Measurements from ENCODE around the gene CACNG4. TPM values are rescaled to one million over a fixed set of nuclear protein-coding genes. Genes with fewer than 3 reads are reported as not detected.

Gene CACNG4
- total and polyA plus RNA-seq, 4 donors, result not detected

GRCh38 chr17:66964930-66965800 is 658 bp downstream of the CACNG4 start:
- DNase-seq, result no peak
- intact Hi-C loops (cut with DNase I), result no loop called here
- H3K4me3 ChIP-seq (ENCODE audit: low read length in 2 of 2), result peak overlapping the region; percentile 56 to 59
- H3K27ac ChIP-seq (ENCODE audit: low read depth in 1 of 2, low read length in 2 of 2), result no peak overlapping the region
- ATAC-seq (ENCODE audit: low FRiP score), result peak; percentile 45
- H3K27me3 ChIP-seq (ENCODE audit: control insufficient read depth in 1 of 2, insufficient read depth in 2 of 2, low read length in 1 of 2), result no peaks in the 10 kb centered on the region
- no peaks in the 10 kb centered on the region for H3K36me3 ChIP-seq (ENCODE audit: control insufficient read depth in 1 of 2, insufficient read depth in 2 of 2, low read length in 1 of 2)
- no peaks in the 10 kb centered on the region for H3K4me1 ChIP-seq (ENCODE audit: control insufficient read depth in 1 of 2, insufficient read depth in 2 of 2, low read length in 2 of 2)
- WGBS, 2 donors, result 1% methylated on average over 47 to 92 of the region's 92 CpGs
- no peaks in the 10 kb centered on the region for H3K9me3 ChIP-seq (ENCODE audit: control insufficient read depth, low read length)

DNA sequence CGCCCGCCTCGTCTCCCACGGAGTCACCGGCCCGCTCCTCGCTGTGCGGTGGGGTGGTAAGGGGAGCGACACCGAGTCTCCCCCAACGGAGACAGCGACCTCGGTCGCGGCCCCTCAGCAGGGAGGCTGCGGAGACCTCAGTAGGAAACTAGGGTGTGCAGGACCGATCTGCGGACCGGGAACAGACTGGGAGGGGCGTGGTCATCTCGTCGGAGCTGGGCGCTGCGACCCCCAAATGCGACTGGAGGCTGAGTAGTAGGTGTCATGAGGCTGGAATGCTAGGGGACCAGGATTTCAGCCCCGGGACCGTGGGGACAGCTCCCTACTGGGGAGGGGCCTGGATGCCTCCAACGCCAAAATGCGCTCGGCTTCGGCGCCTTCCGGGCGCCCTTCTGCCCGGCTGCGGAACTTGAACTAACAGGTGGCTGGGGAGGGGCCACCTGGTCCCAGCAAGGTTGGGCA is 1.3 kb downstream of the CACNG4 start:
- intact Hi-C loops (cut with DNase I), result no loop called here
- H3K9me3 ChIP-seq (ENCODE audit: control insufficient read depth, low read length), result no peaks in the 10 kb centered on the region
- no peaks in the 10 kb centered on the region for H3K36me3 ChIP-seq (ENCODE audit: control insufficient read depth in 1 of 2, insufficient read depth in 2 of 2, low read length in 1 of 2)
- H3K27me3 ChIP-seq (ENCODE audit: control insufficient read depth in 1 of 2, insufficient read depth in 2 of 2, low read length in 1 of 2), result no peaks in the 10 kb centered on the region
- ATAC-seq (ENCODE audit: low FRiP score) (no peak), DNase-seq (no peak)
- H3K27ac ChIP-seq (ENCODE audit: low read depth in 1 of 2, low read length in 2 of 2), result no peak overlapping the region
- no peaks in the 10 kb centered on the region for H3K4me1 ChIP-seq (ENCODE audit: control insufficient read depth in 1 of 2, insufficient read depth in 2 of 2, low read length in 2 of 2)
- WGBS, 2 donors, result 1 to 3% methylated on average over 36 of the region's 36 CpGs
- H3K4me3 ChIP-seq (ENCODE audit: low read length in 2 of 2), result peak overlapping the region; percentile 56 to 59

DNA sequence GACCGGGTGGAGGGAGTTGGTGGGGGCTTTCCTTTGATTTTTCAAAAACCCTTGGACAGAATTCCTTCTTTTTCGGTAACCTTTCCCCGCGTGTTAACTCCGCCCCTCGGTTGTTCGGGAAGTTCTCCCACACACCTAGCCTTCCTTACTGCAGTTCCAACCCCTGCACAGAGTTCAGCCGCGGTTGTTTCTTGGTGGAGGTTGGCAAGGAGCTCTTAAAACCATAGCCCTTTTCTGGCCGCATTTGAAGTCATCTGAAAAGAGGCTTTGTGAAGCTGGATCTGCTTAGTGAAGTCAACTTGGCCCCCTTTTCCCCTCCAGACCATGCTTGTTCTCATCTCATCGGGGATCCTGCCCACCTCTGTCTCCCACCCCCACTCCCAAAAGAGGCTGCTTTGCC is 1.8 kb downstream of the CACNG4 start:
- Histone ChIP-seq H3K27ac (ENCODE audit: low read depth in 1 of 2, low read length in 2 of 2) (no peak overlapping the region), H3K9me3 (ENCODE audit: control insufficient read depth, low read length) (no peaks in the 10 kb centered on the region), H3K27me3 (ENCODE audit: control insufficient read depth in 1 of 2, insufficient read depth in 2 of 2, low read length in 1 of 2) (no peaks in the 10 kb centered on the region), H3K36me3 (ENCODE audit: control insufficient read depth in 1 of 2, insufficient read depth in 2 of 2, low read length in 1 of 2) (no peaks in the 10 kb centered on the region), H3K4me3 (ENCODE audit: low read length in 2 of 2) (no peak overlapping the region), H3K4me1 (ENCODE audit: control insufficient read depth in 1 of 2, insufficient read depth in 2 of 2, low read length in 2 of 2) (no peaks in the 10 kb centered on the region)
- ATAC-seq (ENCODE audit: low FRiP score), result no peak
- DNase-seq, result no peak
- intact Hi-C loops (cut with DNase I), result no loop called here
- 19 to 24% methylated on average over 11 of the region's 11 CpGs for WGBS, 2 donors

- intact Hi-C loops (cut with DNase I), result no loop called here
- Histone ChIP-seq H3K4me1 (ENCODE audit: control insufficient read depth in 1 of 2, insufficient read depth in 2 of 2, low read length in 2 of 2) (no peaks in the 10 kb centered on the region), H3K36me3 (ENCODE audit: control insufficient read depth in 1 of 2, insufficient read depth in 2 of 2, low read length in 1 of 2) (no peaks in the 10 kb centered on the region), H3K27me3 (ENCODE audit: control insufficient read depth in 1 of 2, insufficient read depth in 2 of 2, low read length in 1 of 2) (no peaks in the 10 kb centered on the region), H3K4me3 (ENCODE audit: low read length in 2 of 2) (no peak overlapping the region), H3K27ac (ENCODE audit: low read depth in 1 of 2, low read length in 2 of 2) (no peak overlapping the region), H3K9me3 (ENCODE audit: control insufficient read depth, low read length) (no peaks in the 10 kb centered on the region)
- WGBS, 2 donors, result 79 to 81% methylated on average over 9 of the region's 9 CpGs
- DNase-seq, result no peak
- no peak for ATAC-seq (ENCODE audit: low FRiP score)
Observed at GRCh38 chr17:66966704-66967418, 2.4 kb downstream of the CACNG4 start.

- Histone ChIP-seq H3K36me3 (ENCODE audit: control insufficient read depth in 1 of 2, insufficient read depth in 2 of 2, low read length in 1 of 2) (no peaks in the 10 kb centered on the region), H3K4me3 (ENCODE audit: low read length in 2 of 2) (no peak overlapping the region), H3K27me3 (ENCODE audit: control insufficient read depth in 1 of 2, insufficient read depth in 2 of 2, low read length in 1 of 2) (no peaks in the 10 kb centered on the region), H3K27ac (ENCODE audit: low read depth in 1 of 2, low read length in 2 of 2) (no peak overlapping the region), H3K4me1 (ENCODE audit: control insufficient read depth in 1 of 2, insufficient read depth in 2 of 2, low read length in 2 of 2) (no peaks in the 10 kb centered on the region), H3K9me3 (ENCODE audit: control insufficient read depth, low read length) (no peaks in the 10 kb centered on the region)
- ATAC-seq (ENCODE audit: low FRiP score) (no peak), DNase-seq (no peak)
- WGBS, 2 donors, result 92 to 93% methylated on average over 10 of the region's 10 CpGs
- intact Hi-C loops (cut with DNase I), result no loop called here
Observed at GRCh38 chr17:66967837-66968543, 3.5 kb downstream of the CACNG4 start.

- intact Hi-C loops (cut with DNase I), result no loop called here
- Histone ChIP-seq H3K4me3 (ENCODE audit: low read length in 2 of 2) (no peak overlapping the region), H3K27ac (ENCODE audit: low read depth in 1 of 2, low read length in 2 of 2) (no peak overlapping the region), H3K36me3 (ENCODE audit: control insufficient read depth in 1 of 2, insufficient read depth in 2 of 2, low read length in 1 of 2) (no peaks in the 10 kb centered on the region), H3K27me3 (ENCODE audit: control insufficient read depth in 1 of 2, insufficient read depth in 2 of 2, low read length in 1 of 2) (no peaks in the 10 kb centered on the region), H3K4me1 (ENCODE audit: control insufficient read depth in 1 of 2, insufficient read depth in 2 of 2, low read length in 2 of 2) (no peaks in the 10 kb centered on the region), H3K9me3 (ENCODE audit: control insufficient read depth, low read length) (no peaks in the 10 kb centered on the region)
- DNase-seq, result no peak
- no peak for ATAC-seq (ENCODE audit: low FRiP score)
- 82 to 83% methylated on average over 4 of the region's 4 CpGs for WGBS, 2 donors
Observed at GRCh38 chr17:66968916-66969315, 4.4 kb downstream of the CACNG4 start.

DNA sequence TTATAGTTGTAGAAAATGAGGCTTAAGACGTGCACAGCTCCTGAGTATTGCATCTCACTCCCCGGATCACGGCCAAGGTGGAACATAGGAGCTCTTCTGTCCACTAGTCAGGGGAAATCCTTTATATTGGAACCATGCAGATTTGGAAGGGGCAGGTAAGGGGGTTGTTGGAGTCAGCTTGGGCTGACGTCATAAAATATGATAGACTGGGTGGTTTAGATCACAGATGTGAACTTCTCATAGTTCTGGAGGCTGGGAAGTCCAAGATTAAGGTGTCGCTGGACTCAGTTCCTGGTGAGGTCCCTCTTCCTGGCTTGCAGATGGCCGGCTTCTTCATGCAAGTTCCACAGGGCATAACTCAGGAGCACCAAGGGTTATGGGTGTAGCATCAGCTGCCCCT is 5.6 kb downstream of the CACNG4 start:
- Histone ChIP-seq H3K4me1 (ENCODE audit: control insufficient read depth in 1 of 2, insufficient read depth in 2 of 2, low read length in 2 of 2) (no peaks in the 10 kb centered on the region), H3K36me3 (ENCODE audit: control insufficient read depth in 1 of 2, insufficient read depth in 2 of 2, low read length in 1 of 2) (no peaks in the 10 kb centered on the region), H3K9me3 (ENCODE audit: control insufficient read depth, low read length) (no peaks in the 10 kb centered on the region), H3K27ac (ENCODE audit: low read depth in 1 of 2, low read length in 2 of 2) (no peak overlapping the region), H3K4me3 (ENCODE audit: low read length in 2 of 2) (no peak overlapping the region), H3K27me3 (ENCODE audit: control insufficient read depth in 1 of 2, insufficient read depth in 2 of 2, low read length in 1 of 2) (no peaks in the 10 kb centered on the region)
- intact Hi-C loops (cut with DNase I), result no loop called here
- ATAC-seq (ENCODE audit: low FRiP score), result no peak
- WGBS, 2 donors, result 93% methylated on average over 6 of the region's 6 CpGs
- DNase-seq, result no peak

GRCh38 chr17:66970797-66971196 is 6.3 kb downstream of the CACNG4 start:
- ATAC-seq (ENCODE audit: low FRiP score) (no peak), DNase-seq (no peak)
- 85 to 87% methylated on average over 6 of the region's 6 CpGs for WGBS, 2 donors
- no peaks in the 10 kb centered on the region for H3K4me1 ChIP-seq (ENCODE audit: control insufficient read depth in 1 of 2, insufficient read depth in 2 of 2, low read length in 2 of 2)
- no peaks in the 10 kb centered on the region for H3K9me3 ChIP-seq (ENCODE audit: control insufficient read depth, low read length)
- H3K4me3 ChIP-seq (ENCODE audit: low read length in 2 of 2), result no peak overlapping the region
- intact Hi-C loops (cut with DNase I), result no loop called here
- H3K27me3 ChIP-seq (ENCODE audit: control insufficient read depth in 1 of 2, insufficient read depth in 2 of 2, low read length in 1 of 2), result no peaks in the 10 kb centered on the region
- no peaks in the 10 kb centered on the region for H3K36me3 ChIP-seq (ENCODE audit: control insufficient read depth in 1 of 2, insufficient read depth in 2 of 2, low read length in 1 of 2)
- no peak overlapping the region for H3K27ac ChIP-seq (ENCODE audit: low read depth in 1 of 2, low read length in 2 of 2)

Data from aorta (tissue), 5 donors.